ENCODE results near the gene MCL1. TPM values are rescaled to one million over a fixed set of nuclear protein-coding genes. Genes with fewer than 3 reads are reported as not detected.
"Not testable (repeated sequence)": the region's sequence is repeated elsewhere in the genome, so short reads cannot be mapped to it uniquely, and the experiment has no call there.

The MCL1 gene
- total RNA-seq: 169 TPM

- ATAC-seq: peak; percentile 81
Observed at GRCh38 chr1:150579110-150579944, at the start of gene MCL1. MCL1 (minus strand) TSS chr1:150579610; CDS start chr1:150579530, 80 bp downstream.

GRCh38 chr1:150628766-150629114 lies 49.3 kb upstream of the MCL1 start:
- no peak for ATAC-seq

GRCh38 chr1:150627826-150628410 lies 48.5 kb upstream of the MCL1 start:
- peak; percentile 8 for ATAC-seq

- ATAC-seq: peak; percentile 12
Observed at GRCh38 chr1:150626150-150626549, 46.7 kb upstream of the MCL1 start.

- not testable (repeated sequence) for ATAC-seq
Observed at GRCh38 chr1:150624546-150624945, 45.1 kb upstream of the MCL1 start.

GRCh38 chr1:150624134-150624533 lies 44.7 kb upstream of the MCL1 start:
- peak; percentile 84 for ATAC-seq

GRCh38 chr1:150622303-150622975 lies 43.0 kb upstream of the MCL1 start:
- ATAC-seq: no peak

- ATAC-seq: no peak
Observed at GRCh38 chr1:150621497-150622302, 42.3 kb upstream of the MCL1 start.

GRCh38 chr1:150620919-150621318 lies 41.5 kb upstream of the MCL1 start:
- ATAC-seq: no peak

GRCh38 chr1:150619576-150620509 lies 40.4 kb upstream of the MCL1 start:
- ATAC-seq: peak; percentile 69

- no peak for ATAC-seq
Observed at GRCh38 chr1:150615346-150616201, 36.2 kb upstream of the MCL1 start.

GRCh38 chr1:150613061-150613920 lies 33.9 kb upstream of the MCL1 start:
- peak; percentile 70 for ATAC-seq

GRCh38 chr1:150612014-150612345 lies 32.6 kb upstream of the MCL1 start:
- ATAC-seq: no peak

- ATAC-seq: no peak
Observed at GRCh38 chr1:150610576-150610975, 31.2 kb upstream of the MCL1 start.

GRCh38 chr1:150609732-150610131 lies 30.3 kb upstream of the MCL1 start:
- ATAC-seq: no peak

- no peak for ATAC-seq
Observed at GRCh38 chr1:150606463-150607142, 27.2 kb upstream of the MCL1 start.

GRCh38 chr1:150605451-150605731 lies 26.0 kb upstream of the MCL1 start:
- ATAC-seq: not testable (repeated sequence)

- ATAC-seq: no peak
Observed at GRCh38 chr1:150604226-150604588, 24.8 kb upstream of the MCL1 start.

- ATAC-seq: no peak
Observed at GRCh38 chr1:150603711-150604110, 24.3 kb upstream of the MCL1 start.

Data from esophagus mucosa (tissue), 1 donor.